HG02623 (cell line): Measurements from ENCODE around the gene NT5DC3.
"Not testable (repeated sequence)": the region's sequence is repeated elsewhere in the genome, so short reads cannot be mapped to it uniquely, and the experiment has no call there.

Source experiments
- ATAC-seq: cut with Tn5 transposase; IDR thresholded peaks from one replicate; pipeline ENCODE4 v1.9.1; 2021; ENCODE audit warnings: moderate library complexity; ENCODE audit not compliant: unreplicated experiment

Gene NT5DC3

DNA sequence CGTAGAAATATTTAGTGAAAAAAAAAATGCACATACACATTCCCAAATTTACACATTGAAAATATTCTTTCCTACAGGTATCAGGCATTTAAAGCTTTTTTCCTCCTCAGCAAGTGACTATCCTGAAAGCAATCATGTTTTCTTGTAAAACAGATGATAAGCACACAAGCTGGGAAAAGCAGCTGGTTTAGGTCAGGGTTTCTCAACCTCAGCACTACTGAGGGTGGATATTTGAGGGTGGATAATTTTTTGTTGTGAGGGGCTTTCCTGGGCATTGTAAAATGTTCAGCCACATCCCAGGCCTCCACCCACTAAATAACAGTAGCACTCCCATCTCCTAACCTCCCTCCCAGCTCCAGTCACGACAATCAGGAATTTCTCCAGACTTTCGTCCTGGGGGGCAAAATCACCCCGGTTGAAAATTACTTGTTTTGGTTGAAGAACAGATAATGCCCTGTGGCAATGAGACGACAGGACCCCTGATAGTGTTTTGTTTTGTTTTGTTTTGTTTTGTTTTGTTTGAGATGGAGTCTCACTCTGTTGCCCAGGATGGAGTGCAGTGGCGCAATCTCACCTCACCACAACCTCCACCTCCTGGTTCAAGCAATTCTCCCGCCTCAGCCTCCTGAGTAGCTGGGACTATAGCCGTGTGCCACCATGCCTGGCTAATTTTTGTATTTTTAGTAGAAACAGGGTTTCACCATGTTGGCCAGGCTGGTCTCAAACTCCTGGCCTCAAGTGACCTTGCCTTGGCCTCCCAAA lies 15.0 kb upstream of the NT5DC3 start:
- no peak for ATAC-seq

DNA sequence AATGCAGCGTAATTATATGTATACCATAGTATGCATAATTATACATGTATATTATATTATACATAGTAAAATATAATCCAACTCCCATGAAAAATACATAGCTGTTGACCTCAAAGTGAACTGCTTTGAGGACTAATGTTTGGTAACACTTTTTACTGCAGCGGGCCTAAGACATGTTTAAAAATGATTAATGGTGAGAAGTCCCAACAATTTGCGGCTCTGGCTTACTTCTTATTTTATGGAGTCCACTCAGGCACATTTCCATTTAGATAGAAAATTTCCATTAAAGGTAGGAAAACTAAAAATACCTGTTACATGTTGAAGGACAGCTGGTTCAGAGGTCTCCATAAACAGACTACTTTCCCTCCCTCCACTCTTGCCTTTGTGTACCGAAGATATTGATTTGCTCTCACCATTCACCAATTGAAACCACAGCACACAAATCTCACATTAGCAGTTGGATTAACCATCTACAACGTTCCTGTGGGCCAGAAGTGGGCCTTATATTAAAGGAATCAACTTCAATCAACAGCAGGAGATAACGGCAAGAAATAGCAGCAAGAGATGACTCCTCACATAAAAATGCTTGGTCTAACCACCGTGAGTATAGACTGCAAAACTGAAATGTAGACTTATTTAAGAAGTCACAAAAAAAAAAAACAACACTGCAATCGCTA lies 14.1 kb upstream of the NT5DC3 start:
- ATAC-seq: no peak

DNA sequence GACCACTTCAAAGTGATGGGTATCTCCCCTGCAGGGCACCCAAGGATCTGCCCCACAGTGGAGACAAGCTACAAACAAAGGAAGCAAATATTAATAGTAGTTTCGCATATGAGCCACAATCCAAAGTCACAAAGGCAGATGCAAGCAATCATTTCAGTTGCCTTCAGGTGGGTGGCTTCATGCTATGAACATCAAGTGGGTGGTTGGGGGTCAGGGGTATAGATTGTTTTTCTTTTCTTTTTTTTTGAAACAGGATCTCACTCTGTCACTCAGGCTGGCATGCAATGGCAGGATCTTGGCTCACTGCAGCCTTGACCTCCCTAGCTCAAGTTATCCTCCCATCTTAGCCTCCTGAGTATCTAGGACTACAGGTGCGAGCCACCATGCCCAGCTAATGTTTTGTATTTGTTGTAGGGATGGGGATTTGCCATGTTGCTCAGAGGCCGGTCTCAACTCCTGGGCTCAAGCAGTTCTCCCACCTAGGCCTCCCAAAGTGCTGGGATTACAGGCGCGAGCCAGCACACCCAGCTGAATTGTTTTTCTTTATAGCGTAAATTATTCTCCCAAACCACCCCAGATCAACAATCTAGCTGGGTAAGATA lies 13.4 kb upstream of the NT5DC3 start:
- no peak for ATAC-seq

DNA sequence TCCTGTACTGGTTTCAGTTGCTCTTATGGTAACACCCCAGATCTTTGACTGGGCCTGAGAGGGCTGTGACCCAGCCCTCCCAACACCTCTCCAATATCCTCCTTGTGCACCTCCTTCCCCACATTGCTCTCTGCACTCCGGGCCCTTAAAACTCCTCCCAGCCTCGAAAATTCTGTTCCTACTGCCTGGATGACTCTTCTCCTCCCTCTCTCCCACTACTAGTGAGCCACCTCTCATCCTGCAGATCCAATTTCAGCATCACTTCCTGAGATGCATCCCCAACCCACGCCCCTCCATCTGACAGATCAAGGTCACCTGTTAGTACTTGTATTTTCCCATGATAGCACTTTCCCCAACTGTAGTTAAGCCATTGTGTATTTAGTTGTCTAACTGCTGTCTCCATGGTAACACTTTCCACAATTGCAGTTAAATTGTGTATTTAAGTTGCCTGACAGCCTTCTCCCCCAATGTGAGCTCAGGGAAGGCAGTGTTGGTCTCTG lies 11.5 kb upstream of the NT5DC3 start:
- no peak for ATAC-seq

DNA sequence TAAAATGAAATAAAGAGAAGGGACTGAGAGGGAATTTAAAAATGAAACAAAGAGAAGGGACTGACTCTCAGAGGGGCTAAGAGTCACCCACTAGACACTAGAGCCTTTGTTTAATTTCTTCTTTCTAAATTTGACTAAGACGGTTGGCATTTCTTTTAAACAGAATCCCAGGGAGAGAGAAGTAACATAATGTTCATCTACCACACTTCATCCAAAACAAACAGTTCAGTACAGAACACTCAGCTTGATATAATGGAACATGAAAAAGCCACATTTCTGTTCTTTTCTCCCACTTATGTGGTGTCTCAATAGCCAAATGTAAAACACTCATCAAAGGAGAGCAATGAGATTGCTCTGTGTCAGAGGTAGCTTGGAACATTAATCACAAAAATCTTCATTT lies 10.1 kb upstream of the NT5DC3 start:
- ATAC-seq: no peak

DNA sequence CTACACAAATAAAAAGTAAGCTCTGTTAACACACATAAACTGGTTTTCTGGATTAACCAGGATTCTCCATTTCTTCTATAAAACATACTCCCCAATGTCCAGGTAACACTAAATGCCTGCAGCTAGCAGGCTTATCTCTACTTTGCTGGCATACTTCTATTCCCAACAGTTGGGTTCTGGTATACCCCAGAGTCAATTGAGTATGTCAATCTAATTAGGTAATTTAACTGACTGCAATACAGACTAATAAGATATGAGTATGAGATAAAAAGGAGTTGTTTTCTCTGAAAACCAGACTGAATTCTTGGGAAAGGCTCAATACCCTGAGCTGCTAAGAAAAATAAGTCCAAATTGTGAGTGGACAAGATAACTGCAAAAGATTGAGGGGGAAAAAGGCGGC lies 9.4 kb upstream of the NT5DC3 start:
- no peak for ATAC-seq

DNA sequence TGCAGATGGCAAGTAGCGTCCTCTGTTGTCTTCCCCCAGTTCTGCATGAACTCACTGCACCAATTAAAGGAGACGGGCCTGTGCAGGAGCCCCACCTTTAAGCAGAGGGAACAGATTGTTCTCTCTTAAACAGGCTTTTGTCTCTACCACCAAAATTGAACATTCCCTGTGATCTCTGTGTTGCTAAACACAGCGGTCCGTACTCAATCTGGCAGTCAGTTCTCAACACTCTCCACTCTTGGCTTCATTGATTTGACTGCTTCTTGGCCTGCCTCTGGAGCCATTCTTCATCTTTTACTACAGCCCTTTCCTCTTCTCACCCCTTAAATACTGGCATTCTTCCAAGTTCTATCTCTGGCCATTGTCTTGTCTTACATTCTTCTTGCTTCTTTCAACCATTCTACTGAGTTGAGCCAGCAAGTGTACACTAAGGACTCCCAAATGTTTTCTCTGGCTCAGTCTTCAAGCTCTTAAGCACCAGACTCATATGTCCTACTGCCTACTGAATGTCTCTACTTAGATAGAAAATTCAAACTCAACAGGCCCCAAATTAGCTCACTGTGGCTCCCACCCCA lies 8.0 kb upstream of the NT5DC3 start:
- ATAC-seq: no peak

DNA sequence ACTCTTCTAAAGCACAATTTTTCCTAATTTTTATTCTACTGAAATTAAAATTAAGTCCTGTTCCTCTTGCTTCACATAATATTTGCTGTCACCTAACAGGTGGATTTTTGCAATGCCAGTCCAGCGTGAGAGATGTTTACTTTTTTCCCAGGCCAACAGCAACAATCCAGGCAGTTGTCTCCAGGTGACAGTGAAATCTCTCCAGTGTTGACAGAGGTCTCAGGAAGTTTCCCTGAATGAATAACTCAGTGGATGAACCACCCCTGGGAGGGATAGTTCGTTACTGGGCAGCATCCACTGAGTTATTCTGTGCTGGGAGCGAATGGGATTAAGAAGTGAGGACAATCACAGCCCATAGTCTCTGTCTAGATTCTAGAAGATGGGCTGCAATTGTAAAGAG lies 7.1 kb upstream of the NT5DC3 start:
- no peak for ATAC-seq

DNA sequence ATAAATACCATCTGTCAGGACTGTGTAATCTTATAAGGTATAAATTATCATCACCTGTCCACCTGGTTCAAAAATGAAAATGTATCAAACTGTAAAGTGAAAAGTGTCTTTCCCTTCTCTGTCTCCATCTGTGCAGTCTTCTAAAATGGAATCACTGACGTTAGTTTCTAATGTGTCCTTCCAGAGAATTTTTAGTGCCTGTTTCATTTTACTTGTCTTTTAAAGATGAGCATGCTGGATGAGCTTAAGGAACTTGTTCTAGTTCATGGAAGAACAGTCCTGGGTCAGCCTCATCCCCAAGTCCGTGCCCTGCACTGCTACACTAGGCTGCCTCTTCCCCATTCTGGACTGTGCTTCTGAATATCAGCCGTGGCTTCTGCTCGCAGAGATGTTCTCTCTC lies 5.4 kb upstream of the NT5DC3 start:
- ATAC-seq: no peak

DNA sequence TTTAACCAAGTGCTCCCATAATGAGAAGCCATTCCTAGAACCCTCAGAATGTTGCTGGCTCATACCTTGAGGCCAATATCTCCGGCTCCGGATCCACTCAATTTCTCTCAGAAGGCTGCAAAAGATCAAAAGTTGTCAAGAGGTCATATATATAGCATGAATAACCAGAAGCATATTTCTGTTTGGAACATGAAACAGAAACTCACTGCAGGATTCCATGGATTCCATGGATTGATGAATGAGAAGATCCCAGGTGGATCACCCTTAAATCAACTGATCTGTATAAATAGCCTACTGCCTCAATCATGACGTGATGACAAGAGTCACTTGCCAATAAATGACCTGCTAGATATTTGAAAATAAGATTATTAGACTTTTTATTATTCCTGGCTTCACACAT lies 3.3 kb upstream of the NT5DC3 start:
- no peak for ATAC-seq

DNA sequence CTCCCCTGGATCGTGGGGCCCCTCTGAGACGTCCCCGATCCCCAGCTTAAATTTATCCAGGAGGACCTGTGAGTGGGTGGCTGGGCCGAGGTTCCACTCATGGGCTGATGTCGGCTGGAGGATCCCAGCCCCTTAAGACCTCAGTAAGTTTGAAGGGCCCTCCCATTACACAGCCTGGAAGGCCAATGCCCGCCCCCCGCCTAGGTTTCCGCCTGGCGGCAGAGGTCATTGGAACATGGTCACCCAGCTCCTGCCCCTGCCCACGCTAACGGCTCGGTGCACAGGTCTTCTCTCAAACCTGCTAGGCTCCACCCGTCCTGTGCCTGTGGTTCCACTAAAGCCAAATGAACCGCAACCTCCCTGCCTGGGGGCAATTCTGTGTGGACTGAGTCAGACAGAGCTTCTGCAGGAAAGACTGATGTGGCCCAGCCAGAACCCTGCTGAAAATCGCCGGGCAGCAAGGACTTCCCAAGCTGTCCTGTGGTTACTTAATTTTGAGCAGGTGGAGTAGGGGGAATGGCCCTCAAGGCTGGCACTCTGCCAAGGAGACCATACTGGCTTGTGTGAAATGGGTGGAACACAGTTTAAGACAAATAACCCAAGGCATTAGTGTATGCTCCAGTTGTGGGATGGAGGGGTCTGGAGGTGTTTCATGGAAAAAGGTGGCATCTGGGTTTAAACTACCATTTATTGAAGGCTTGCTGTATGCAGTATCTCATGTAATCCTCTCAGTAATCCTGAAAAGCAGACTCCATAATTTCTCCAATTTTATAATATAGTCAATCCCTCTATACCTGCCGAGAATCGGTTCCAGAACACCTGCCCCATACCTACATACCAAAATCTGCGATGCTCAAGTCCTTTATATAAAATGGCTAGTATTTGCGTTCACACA lies 903 bp upstream of the NT5DC3 start:
- ATAC-seq: no peak

DNA sequence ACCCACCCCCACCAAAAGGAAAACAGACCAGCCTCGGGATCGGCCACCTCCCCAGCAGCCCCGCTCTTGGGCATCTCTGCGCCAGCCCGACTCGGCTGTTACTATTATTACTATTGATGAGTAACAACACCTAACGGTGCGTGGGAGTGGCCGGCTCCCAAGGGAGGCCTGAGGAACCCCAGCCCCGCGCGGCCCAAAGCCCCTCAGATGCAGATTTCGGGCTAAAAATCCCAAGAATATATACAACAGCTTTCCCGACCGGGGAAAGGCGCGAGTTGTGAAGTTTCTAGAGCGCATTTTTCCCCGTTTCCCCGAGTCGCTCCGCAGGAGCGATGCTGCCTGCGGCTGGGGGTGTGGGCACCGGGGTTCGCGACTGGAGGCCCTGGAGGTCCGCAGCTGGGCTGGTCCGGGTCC lies 565 bp downstream of the NT5DC3 start:
- ATAC-seq: peak; percentile 14

DNA sequence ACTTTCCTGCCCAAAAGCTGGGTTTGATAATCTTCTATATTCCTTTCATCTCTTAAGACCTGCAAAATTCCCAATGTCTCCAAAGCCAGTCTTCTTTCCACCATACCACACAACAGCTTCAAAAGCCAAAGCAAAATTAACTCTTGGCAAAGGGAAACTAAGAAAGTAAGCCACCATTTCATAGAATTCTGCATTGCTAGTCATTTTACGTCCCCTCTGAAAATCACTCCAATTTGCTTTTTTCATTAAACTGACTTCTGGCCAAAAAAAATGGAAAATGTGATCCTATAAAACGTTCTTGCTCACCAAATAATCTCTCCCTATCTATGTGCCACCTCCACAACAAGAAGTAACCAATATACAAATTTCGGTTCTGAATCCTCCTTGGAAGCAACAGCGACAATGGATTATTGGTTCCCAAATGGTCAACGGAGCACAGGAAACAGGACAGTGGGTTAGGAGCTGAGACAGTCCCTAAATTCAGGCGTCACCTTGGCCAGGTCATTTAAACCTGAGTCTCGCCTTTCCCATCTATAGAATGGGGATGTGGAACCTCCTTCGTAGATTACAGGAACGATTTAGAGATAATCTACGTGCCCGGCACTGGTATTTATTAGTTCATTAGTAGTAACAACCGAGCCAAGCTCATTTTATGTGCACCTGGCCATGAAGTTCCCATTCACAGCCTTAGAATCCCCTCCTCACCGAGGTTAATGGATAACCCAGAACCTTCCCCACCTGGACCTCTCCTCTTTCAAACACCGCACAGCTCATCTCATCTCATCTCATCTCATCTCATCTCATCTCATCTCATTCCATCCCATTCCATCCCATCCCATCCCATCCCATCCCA lies 1.2 kb downstream of the NT5DC3 start:
- ATAC-seq: no peak

DNA sequence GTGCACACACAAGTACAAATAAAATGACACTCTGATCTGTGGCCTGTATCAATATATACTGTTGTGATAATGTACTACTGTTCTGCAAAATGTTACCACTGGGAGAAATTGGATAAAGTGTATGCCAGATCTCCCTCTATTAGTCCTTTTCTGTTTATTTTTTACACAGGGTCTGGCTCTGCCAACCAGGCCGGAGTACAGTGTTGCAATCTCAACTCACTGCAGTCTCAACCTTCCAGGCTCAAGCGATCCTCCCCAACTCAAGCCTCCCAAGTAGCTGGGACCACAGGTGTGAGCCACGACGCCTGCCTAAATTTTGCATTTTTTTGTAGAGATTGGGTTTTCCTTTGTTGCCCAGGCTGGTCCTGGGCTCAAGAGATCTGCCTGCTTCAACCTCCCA lies 1.9 kb downstream of the NT5DC3 start:
- no peak for ATAC-seq

DNA sequence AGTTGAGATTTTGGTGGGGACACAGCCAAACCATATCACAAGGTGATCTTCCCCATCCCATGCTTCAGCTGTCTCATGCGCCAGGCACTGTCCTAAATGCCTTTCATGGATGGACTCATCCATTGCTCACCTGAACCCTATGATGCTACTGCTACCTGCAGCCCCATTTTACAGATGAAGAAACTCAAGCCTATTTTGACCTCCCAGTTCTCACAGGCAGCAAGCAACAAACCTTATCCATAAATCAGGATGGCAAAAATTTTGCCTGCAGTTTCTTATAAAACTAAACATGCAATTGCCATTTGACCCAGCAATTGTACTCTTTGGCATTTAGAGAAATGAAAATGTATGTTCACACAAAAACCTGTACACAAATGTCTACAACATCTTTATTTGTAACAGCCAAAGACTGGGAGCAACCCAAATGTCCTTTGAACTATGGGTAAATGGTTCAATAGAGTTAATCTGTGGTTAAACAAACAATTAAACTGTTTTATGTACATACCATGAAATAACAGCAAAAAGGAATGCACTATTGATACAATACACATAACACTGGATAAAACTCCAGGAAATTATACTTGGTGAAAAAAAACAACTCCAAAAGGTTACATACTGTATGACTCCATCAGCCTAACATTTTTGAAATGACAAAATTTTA lies 2.6 kb downstream of the NT5DC3 start:
- ATAC-seq: no peak

DNA sequence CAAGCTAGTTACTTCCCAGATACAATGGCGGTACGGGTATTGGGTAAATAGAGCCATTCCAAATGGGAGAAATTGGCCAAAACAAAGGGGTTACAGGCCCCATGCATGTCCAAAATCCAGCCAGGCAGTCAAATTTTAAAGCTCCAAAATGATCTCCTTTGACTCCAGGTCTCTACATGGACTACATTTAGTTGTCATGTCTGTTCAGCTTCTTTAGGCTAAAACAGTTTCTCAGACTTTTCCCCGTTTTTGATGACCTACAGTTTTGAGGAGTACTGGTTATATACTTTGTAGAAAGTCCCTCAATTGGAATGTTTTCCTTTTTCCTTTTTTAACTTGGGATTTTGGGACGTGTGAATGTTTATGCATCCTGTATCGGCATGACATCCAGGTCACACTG lies 4.7 kb downstream of the NT5DC3 start:
- no peak for ATAC-seq

DNA sequence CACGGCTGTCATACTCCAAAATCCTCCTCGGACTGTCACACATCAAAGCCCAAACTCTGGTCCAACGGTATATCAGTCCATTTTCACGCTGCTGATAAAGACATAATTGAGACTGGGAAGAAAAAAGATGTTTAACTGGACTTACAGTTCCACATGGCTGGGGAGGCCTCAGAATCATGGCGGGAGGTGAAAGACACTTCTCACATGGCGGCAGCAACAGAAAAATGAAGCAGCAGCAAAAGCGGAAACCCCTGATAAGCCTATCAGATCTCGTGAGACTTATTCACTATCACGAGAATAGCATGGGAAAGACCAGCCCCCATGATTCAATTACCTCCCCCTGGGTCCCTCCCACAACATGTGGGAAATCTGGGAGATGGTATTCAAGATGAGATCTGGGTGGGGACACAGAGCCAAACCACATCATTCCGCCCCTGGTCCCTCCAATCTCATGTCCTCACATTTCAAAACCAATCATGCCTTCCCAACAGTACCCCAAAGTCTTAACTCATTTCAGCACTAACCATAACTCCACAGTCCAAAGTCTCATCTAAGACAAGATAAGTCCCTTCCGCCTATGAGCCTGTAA lies 5.2 kb downstream of the NT5DC3 start:
- ATAC-seq: not testable (repeated sequence)

DNA sequence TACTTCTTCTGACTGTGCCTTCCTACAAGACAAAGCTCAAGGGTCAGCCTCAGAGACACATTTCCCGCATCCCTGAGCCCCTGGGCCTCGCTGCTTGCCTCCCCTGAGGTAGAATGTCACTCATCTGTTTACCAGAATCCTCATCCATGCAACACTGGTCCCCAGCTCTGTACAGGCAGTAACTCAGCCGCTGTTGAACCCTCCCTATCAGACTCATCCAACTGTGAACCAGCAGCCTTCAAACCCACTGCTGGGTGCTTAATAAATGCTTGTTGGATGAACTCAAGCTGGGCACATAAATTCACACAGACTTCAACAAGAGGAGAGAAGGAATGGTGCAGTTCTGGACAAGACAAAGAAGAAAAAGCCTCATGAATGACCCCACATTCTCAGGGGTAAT lies 6.1 kb downstream of the NT5DC3 start:
- ATAC-seq: no peak

DNA sequence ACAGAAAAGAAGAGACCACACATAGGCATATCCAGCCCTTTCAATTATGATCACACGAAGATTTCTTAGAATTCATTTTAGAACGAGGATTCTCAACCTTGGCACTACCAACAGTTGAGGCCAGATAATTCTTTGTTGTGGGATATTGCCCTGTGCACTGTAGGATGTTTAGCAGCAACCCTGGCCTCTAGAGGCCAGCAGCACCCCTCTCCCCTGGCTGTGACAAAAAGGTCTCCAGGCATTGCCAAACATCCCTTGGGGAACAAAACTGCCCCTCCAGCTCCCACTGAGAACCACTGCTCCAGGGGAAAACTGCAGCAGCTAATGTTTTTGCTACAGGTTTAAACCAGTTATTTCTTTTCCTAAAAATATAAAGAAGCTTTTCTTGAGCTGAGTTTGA lies 7.1 kb downstream of the NT5DC3 start:
- no peak for ATAC-seq
